Measurements from ENCODE around the gene IZUMO1.
"Not testable (repeated sequence)": the region's sequence is repeated elsewhere in the genome, so short reads cannot be mapped to it uniquely, and the experiment has no call there.

IZUMO1 gene

GRCh38 chr19:48713041-48713863, 33.5 kb downstream of the IZUMO1 start:
- peak; percentile 27 for DNase-seq (ENCODE audit: low read depth)

GRCh38 chr19:48711106-48711662, 35.5 kb downstream of the IZUMO1 start:
- DNase-seq (ENCODE audit: low read depth), result no peak

- DNase-seq (ENCODE audit: low read depth), result no peak
Measured at GRCh38 chr19:48708471-48708870, 38.2 kb downstream of the IZUMO1 start.

- DNase-seq (ENCODE audit: low read depth), result peak; percentile 6
Measured at GRCh38 chr19:48705431-48705830, 41.3 kb downstream of the IZUMO1 start.

- no peak for DNase-seq (ENCODE audit: low read depth)
Measured at GRCh38 chr19:48703316-48703715, 43.4 kb downstream of the IZUMO1 start.

GRCh38 chr19:48702701-48703100, 44.0 kb downstream of the IZUMO1 start:
- DNase-seq (ENCODE audit: low read depth), result no peak

GRCh38 chr19:48698046-48698445, 48.7 kb downstream of the IZUMO1 start:
- peak; percentile 82 for DNase-seq (ENCODE audit: low read depth)

- peak; percentile 18 for DNase-seq (ENCODE audit: low read depth)
Measured at GRCh38 chr19:48696353-48697010, 50.2 kb downstream of the IZUMO1 start.

GRCh38 chr19:48695743-48696352, 50.9 kb downstream of the IZUMO1 start, which contains the start of gene FUT2:
TSS of gene FUT2 (plus strand) at chr19:48695971. CDS start at chr19:48702957, 6,986 bp downstream.
- no peak for DNase-seq (ENCODE audit: low read depth)

GRCh38 chr19:48693629-48694028, 53.1 kb downstream of the IZUMO1 start:
- not testable (repeated sequence) for DNase-seq (ENCODE audit: low read depth)
